Measurements from ENCODE around the gene BTBD2. TPM values are rescaled to one million over a fixed set of nuclear protein-coding genes. Genes with fewer than 3 reads are reported as not detected.
"Not testable (repeated sequence)": the region's sequence is repeated elsewhere in the genome, so short reads cannot be mapped to it uniquely, and the experiment has no call there.

Gene BTBD2
- total RNA-seq, 4 donors from 2014 or later = 52.8 to 137 (median 77.1) TPM

DNA sequence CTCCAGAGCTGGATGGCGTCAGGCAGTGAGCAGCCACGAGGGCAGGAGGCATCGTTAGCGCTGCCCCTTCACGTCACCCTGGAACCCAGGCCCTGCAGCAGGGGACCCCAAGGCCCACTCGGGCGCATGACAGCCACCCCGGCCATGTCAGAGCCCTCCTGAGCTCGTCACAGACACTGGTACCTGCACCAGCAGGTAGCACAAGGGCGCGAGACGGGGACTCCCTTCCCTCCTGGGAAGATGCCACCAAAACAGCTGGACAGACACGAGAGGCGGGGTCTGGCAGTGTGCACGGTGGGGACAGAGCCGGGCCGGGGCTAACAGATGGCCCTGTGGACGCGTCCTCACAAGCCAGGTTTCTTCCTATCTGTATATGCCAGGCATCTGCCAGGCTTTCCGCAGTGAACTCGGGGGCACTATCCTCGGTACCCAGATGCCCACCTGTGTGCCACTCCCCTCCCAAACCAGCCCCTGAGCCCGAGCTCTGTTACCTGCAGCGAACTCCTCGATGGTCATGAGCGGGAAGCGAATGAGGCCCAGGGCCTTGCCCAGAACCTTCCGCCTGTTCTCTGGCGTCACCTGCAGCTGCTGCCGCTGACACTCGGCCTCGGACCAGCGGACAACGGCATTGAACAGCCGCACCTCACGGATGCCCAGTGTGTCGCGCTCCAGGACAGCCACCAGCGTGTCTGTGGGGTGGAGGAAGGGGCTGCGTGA is 25.8 kb downstream of the BTBD2 start:
- no peak for DNase-seq (ENCODE audit: extremely low spot score)
- 95% methylated on average over 27 of the region's 40 CpGs for WGBS
- Histone ChIP-seq H3K4me1 (no peaks in the 10 kb centered on the region), H3K4me3 (no peak overlapping the region), H3K27ac (replicated peaks in 1 of 4) (no peak overlapping the region), H3K9me3 (no peaks in the 10 kb centered on the region), H3K27me3 (no peaks in the 10 kb centered on the region), H3K36me3 (peaks cover 40 to 98% (median 82%) of the 10 kb centered on the region in 4 donors)
- intact Hi-C loops (cut with DNase I) = no loop called here
- TF ChIP-seq POLR2A (IDR thresholded peaks at IDR 0.05; ENCODE audit: low read depth) (no peak), EP300 (IDR thresholded peaks at IDR 0.05) (no peak), POLR2AphosphoS5 (IDR thresholded peaks at IDR 0.05) (no peak)
- TF ChIP-seq, protein P1, sequence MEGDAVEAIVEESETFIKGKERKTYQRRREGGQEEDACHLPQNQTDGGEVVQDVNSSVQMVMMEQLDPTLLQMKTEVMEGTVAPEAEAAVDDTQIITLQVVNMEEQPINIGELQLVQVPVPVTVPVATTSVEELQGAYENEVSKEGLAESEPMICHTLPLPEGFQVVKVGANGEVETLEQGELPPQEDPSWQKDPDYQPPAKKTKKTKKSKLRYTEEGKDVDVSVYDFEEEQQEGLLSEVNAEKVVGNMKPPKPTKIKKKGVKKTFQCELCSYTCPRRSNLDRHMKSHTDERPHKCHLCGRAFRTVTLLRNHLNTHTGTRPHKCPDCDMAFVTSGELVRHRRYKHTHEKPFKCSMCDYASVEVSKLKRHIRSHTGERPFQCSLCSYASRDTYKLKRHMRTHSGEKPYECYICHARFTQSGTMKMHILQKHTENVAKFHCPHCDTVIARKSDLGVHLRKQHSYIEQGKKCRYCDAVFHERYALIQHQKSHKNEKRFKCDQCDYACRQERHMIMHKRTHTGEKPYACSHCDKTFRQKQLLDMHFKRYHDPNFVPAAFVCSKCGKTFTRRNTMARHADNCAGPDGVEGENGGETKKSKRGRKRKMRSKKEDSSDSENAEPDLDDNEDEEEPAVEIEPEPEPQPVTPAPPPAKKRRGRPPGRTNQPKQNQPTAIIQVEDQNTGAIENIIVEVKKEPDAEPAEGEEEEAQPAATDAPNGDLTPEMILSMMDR (IDR thresholded peaks at IDR 0.05) = no peak

DNA sequence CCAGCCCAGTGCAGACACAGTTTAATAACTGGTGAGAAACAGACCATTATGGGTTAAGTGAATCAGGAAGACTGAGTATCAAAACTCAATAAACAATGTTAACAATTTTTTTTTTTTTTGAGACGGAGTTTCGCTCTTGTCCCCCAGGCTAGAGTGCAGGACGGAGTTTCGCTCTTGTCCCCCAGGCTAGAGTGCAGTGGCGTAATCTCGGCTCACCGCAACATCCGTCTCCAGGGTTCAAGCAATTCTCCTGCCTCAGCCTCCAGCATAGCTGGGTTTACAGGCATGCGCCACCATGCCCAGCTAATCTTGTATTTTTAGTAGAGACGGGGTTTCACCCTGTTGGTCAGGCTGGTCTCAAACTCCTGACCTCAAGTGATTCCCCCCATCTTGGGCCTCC is 27.1 kb downstream of the BTBD2 start:
- H3K4me1 ChIP-seq; H3K27ac ChIP-seq (replicated peaks in 1 of 4); H3K27me3 ChIP-seq; H3K9me3 ChIP-seq; DNase-seq (ENCODE audit: extremely low spot score); intact Hi-C loops (cut with DNase I); H3K4me3 ChIP-seq: not testable (repeated sequence)
- peaks cover 40 to 98% (median 84%) of the 10 kb centered on the region in 4 donors for H3K36me3 ChIP-seq
- 87% methylated on average over 10 of the region's 10 CpGs for WGBS

DNA sequence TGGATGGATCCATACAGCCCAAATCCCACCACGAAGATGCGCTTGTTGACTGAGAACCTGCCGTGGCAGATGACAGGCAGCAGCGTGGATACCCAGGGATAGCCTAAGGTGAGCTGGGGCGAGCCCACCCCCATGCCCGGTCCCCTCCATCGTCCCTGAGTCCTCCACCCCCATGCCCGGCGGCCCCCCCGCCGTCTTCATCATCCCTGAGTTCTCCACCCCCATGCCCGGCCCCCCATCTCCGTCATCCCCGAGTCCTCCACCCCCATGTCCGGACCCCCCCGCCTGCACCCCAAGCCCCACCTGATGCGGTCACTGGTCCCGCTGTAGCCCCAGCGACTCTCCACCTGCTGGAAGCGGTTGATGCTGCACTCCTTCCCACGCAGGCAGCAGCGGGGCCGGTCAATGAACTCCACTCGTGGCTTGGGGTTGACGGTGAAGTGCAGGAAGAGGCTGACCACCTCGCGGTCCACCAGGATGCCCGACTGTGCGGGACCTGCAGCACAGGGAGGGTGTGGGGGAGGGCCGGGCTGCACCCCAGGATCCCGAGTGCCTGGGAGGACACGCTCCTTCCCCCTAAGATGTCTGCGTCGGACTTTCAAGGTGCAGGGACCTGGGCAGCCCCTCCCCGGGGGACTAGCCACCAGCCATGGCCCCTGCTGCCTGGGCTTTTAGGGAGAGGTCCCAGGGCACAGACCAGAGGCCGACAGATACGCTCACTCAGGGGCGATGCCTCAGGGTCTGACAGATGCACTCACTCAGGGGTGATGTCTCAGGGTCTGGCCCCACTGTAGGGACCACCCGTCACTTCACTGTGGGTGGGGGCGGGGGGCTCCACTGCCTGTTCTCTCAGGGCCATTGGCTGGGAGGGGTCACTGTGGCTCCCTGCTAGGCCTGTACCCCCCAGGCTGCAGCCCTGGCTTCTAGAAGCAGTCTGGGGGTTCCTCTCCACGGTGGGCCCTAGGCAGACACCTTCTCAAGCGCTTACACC is 28.0 kb downstream of the BTBD2 start:
- H3K9me3 ChIP-seq = no peaks in the 10 kb centered on the region
- DNase-seq (ENCODE audit: extremely low spot score) = no peak
- intact Hi-C loops (cut with DNase I) = no loop called here
- no peak for TF ChIP-seq POLR2A (IDR thresholded peaks at IDR 0.05; ENCODE audit: low read depth)
- TF ChIP-seq EP300 (IDR thresholded peaks at IDR 0.05) = no peak
- TF ChIP-seq POLR2AphosphoS5 (IDR thresholded peaks at IDR 0.05) = no peak
- TF ChIP-seq, protein P1 (IDR thresholded peaks at IDR 0.05) = no peak
- peaks cover 45 to 97% (median 86%) of the 10 kb centered on the region in 4 donors for H3K36me3 ChIP-seq
- 81% methylated on average over 28 of the region's 42 CpGs for WGBS
- H3K27ac ChIP-seq (replicated peaks in 1 of 4) = no peak overlapping the region
- no peak overlapping the region for H3K4me3 ChIP-seq
- H3K4me1 ChIP-seq = no peaks in the 10 kb centered on the region
- no peaks in the 10 kb centered on the region for H3K27me3 ChIP-seq

DNA sequence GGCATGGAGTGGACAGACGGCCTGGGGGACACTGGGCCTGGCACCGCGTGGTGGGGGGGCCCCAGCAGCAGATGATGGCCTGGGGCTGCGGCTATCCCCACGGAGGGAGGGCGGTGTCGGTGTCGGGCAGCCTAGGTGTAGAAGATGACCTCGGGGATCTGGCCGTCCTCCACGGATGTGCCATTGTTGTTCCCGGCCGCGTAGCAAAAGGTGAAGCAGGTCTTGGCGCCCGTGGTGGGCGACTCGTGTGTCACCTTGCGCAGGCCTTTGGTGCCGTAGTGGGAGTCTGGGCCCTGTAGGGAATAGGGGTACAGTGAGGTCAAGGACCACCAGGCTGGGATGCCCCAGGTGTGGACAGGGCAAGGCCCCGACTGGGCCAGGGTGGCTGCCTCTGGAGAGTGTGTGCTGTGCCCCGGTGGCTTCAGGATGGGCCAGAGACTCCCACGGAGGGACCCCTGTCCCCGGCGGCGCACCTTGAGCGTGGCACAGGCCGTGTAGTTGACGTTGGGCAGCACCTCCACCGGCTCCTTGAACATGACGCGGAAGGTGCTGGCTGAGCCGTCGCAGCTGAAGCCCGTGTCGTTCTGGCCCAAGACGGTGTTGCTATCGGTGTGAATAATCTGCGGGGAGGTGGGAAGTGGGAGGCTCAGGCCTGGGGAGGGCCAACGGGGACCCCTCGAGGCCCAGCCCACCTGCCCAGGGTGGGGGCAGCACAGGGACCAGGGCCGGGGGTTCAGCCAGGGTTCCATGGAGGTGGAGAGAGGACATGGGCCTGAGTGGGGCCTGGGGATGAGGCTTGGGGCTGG is 29.0 kb downstream of the BTBD2 start:
- DNase-seq (ENCODE audit: extremely low spot score) = no peak
- intact Hi-C loops (cut with DNase I) = no loop called here
- H3K4me3 ChIP-seq = no peak overlapping the region

More for the DNA sequence above, 29.0 kb downstream of the BTBD2 start:
- Histone ChIP-seq H3K27me3 (no peaks in the 10 kb centered on the region), H3K36me3 (peaks cover 48 to 97% (median 92%) of the 10 kb centered on the region in 4 donors), H3K9me3 (no peaks in the 10 kb centered on the region), H3K27ac (replicated peaks in 1 of 4) (no peak overlapping the region), H3K4me1 (no peaks in the 10 kb centered on the region)
- WGBS = 94% methylated on average over 29 of the region's 42 CpGs
- TF ChIP-seq POLR2A (IDR thresholded peaks at IDR 0.05; ENCODE audit: low read depth) = no peak
- TF ChIP-seq POLR2AphosphoS5 (IDR thresholded peaks at IDR 0.05) = no peak
- no peak for TF ChIP-seq EP300 (IDR thresholded peaks at IDR 0.05)
- TF ChIP-seq, protein P1 (IDR thresholded peaks at IDR 0.05) = no peak

Data from esophagus muscularis mucosa (tissue), 4 donors.